Stimulated activated CD4-positive, alpha-beta T cell treated with anti-CD3 and anti-CD28 coated beads, Interleukin-4, amount 100 ng/mL, for 48 hours (primary cell): Measurements from ENCODE around the gene SYTL5.
"Not testable (repeated sequence)": the region's sequence is repeated elsewhere in the genome, so short reads cannot be mapped to it uniquely, and the experiment has no call there.

Source experiments
- DNase-seq, 2 donors: peaks; one replicate each; pipeline ENCODE4 v3.0.0-alpha.2; 2020; ENCODE audit warnings: low read depth in 2 of 2

The SYTL5 gene

GRCh38 chrX:38006291-38006690, at the start of gene SYTL5:
Gene SYTL5, plus strand, starts transcription at chrX:38006553. Its CDS starts 27,337 bp downstream, at chrX:38033890.
- DNase-seq, result no peak

GRCh38 chrX:37958525-37959211, 47.7 kb upstream of the SYTL5 start:
- DNase-seq, result no peak

- no peak for DNase-seq
Measured at GRCh38 chrX:37959212-37960021, 46.9 kb upstream of the SYTL5 start.

- DNase-seq, result no peak
Measured at GRCh38 chrX:37961118-37961517, 45.2 kb upstream of the SYTL5 start.

- DNase-seq, result no peak
Measured at GRCh38 chrX:37967714-37968113, 38.6 kb upstream of the SYTL5 start.

GRCh38 chrX:37975421-37975820, 30.9 kb upstream of the SYTL5 start:
- DNase-seq, result no peak

- DNase-seq, result no peak
Measured at GRCh38 chrX:37976153-37976552, 30.2 kb upstream of the SYTL5 start.

- no peak for DNase-seq
Measured at GRCh38 chrX:37984880-37985279, 21.5 kb upstream of the SYTL5 start.

- no peak for DNase-seq
Measured at GRCh38 chrX:37986893-37987292, 19.5 kb upstream of the SYTL5 start.

- DNase-seq, result no peak
Measured at GRCh38 chrX:37989304-37989703, 17.0 kb upstream of the SYTL5 start.

GRCh38 chrX:37991303-37991702, 15.1 kb upstream of the SYTL5 start:
- DNase-seq, result not testable (repeated sequence)

- DNase-seq, result no peak
Measured at GRCh38 chrX:37993176-37993575, 13.2 kb upstream of the SYTL5 start.

GRCh38 chrX:37993837-37994619, 12.3 kb upstream of the SYTL5 start:
- DNase-seq, result no peak

GRCh38 chrX:37995428-37995827, 10.9 kb upstream of the SYTL5 start:
- no peak for DNase-seq

- DNase-seq, result no peak
Measured at GRCh38 chrX:37997096-37997495, 9.3 kb upstream of the SYTL5 start.

GRCh38 chrX:37998586-37999262, 7.6 kb upstream of the SYTL5 start:
- DNase-seq, result no peak

GRCh38 chrX:38000706-38001105, 5.6 kb upstream of the SYTL5 start:
- no peak for DNase-seq

- DNase-seq, result no peak
Measured at GRCh38 chrX:38004046-38004445, 2.3 kb upstream of the SYTL5 start.

- DNase-seq, result no peak
Measured at GRCh38 chrX:38006778-38007177, 425 bp downstream of the SYTL5 start.

- no peak for DNase-seq
Measured at GRCh38 chrX:38008658-38009057, 2.3 kb downstream of the SYTL5 start.

- DNase-seq, result no peak
Measured at GRCh38 chrX:38009641-38010040, 3.3 kb downstream of the SYTL5 start.
